Prostate gland (tissue), 1 donor: ENCODE results near the gene GMDS.

Source experiments
- POLR2A ChIP-seq: fragments of 450-650 bp; IDR thresholded peaks from one replicate; pipeline ENCODE4 v1.6.1; 2016; ENCODE audit warnings: antibody characterized with exemption, mild to moderate bottlenecking
- POLR2AphosphoS5 ChIP-seq: sonication (generic); formaldehyde crosslinking; IDR thresholded peaks from one replicate; pipeline ENCODE4 v1.6.1; 2017; ENCODE audit warnings: antibody characterized with exemption

DNA sequence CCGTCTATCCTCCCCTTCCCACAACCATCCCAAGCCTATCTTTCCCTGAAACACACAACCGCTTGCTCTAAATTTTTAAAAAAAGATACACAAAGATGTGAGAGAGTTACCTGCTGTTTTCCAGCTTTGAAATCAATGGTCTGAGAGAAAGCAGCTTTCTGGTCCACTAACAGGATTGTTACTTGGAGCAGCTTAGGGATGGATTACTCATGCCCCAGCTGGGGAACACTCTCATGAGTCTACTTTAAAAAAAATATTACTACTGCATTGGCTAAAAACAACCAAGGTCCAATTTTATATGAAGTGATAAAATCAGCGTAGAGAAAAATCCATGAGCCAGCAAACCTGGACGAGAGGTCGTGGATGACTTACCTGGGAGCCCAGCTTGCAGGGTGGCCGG is 665.3 kb downstream of the GMDS start:
- TF ChIP-seq POLR2AphosphoS5 (no peak), POLR2A (no peak)
